Heart right ventricle (tissue), 16 donors: ENCODE measurements around the gene COL23A1. TPM values are rescaled to one million over a fixed set of nuclear protein-coding genes. Genes with fewer than 3 reads are reported as not detected.

Source experiments
- ATAC-seq, 8 donors: fragments of 200-7000 bp; cut with Tn5 transposase; one replicate each; pipeline ENCODE4 v1.9.1; 2020; ENCODE audit warnings: mild to moderate bottlenecking in 8 of 8, moderate library complexity in 8 of 8, moderate number of reproducible peaks in 1 of 8
- DNase-seq, 2 donors: peaks; one replicate each; pipeline ENCODE4 v3.0.0-alpha.2; 2020
- H3K27ac ChIP-seq, 10 donors: fragments of 200-600 bp; sonication (generic) in 2 of 10; one replicate each; pipeline versions ENCODE4 v1.5.0 to v1.8.0; 2020 to 2022; ENCODE audit warnings: mild to moderate bottlenecking in 3 of 10
- H3K27me3 ChIP-seq, 7 donors: fragments of 200-600 bp; one replicate each; pipeline ENCODE4 v1.8.0; 2021 to 2022; ENCODE audit warnings: mild to moderate bottlenecking in 2 of 7
- H3K36me3 ChIP-seq, 9 donors: fragments of 200-600 bp; sonication (generic) in 1 of 9; one replicate each; pipeline versions ENCODE4 v1.5.0 to v1.8.0; 2020 to 2022; ENCODE audit warnings: mild to moderate bottlenecking in 2 of 9
- H3K4me1 ChIP-seq, 9 donors: fragments of 200-600 bp; sonication (generic) in 1 of 9; one replicate each; pipeline versions ENCODE4 v1.5.0 to v1.8.0; 2020 to 2022; ENCODE audit warnings: mild to moderate bottlenecking in 4 of 9
- H3K4me3 ChIP-seq, 10 donors: fragments of 200-600 bp; sonication (generic) in 2 of 10; one replicate each; pipeline versions ENCODE4 v1.5.0 to v1.8.0; 2020 to 2022; ENCODE audit warnings: mild to moderate bottlenecking in 7 of 10, moderate library complexity in 2 of 10
- H3K9me3 ChIP-seq, 11 donors: fragments of 200-600 bp in 10 of 11; sonication (generic) in 2 of 11; one replicate each; pipeline versions ENCODE4 v1.5.0 to v1.8.0; 2013 to 2022; ENCODE audit warnings: mild to moderate bottlenecking in 2 of 11, control low read depth in 1 of 11, moderate library complexity in 1 of 11
- CTCF ChIP-seq, 9 donors: fragments of 200-600 bp; sonication (generic) in 2 of 9; IDR thresholded peaks; one replicate each; pipeline versions ENCODE4 v1.5.0 to v1.8.0; 2021 to 2022; ENCODE audit warnings: antibody characterized with exemption in 9 of 9, mild to moderate bottlenecking in 5 of 9, moderate library complexity in 1 of 9
- WGBS, 2 donors: extraction: QIAGEN DNeasy Blood & Tissue Kit; methylation state at CpG; one replicate each; pipeline ENCODE4 v1.1.7; 2013; ENCODE audit warnings: inconsistent platforms in 1 of 2; 5-methylcytosine and 5-hydroxymethylcytosine counted together
- intact Hi-C, 10 donors: fragments of 100-400 bp; cut with DNase I; formaldehyde crosslinking; loops; one replicate each; pipeline versions ENCODE4 v1.11.1 to v1.14.2; 2022
- polyA plus RNA-seq, 2 donors: library from polyadenylated mRNA; stranded (reverse); fragments of 200-250 nt; gene quantifications; one replicate each; pipeline ENCODE4 v1.2.3, GENCODE V29; 2013
- total RNA-seq, 10 donors: library from RNA; stranded (reverse); fragmentation: NEBNext Ultra II Directional in 3 of 10; extraction: Animal tissue kit (Norgen Biotek cat#: 25700) in 3 of 10; gene quantifications; one replicate each; pipeline versions ENCODE4 v1.2.1 to v1.2.4, GENCODE V29; 2021 to 2023
- donor health status: Arrhythmogenic right ventricular cardiomyopathy.
- donor health status: ischemic (EF 13 %, LVEDD 7.1; RV severe dilation, severe dysfunction).
- donor health status: healthy with polysubstance abuse.
- donor health status: DM: no; HTN: yes; CAD: no.
- donor health status: DM: no; HTN: no; CAD: no.
- donor health status: ischemic (EF 25% LVEDD 6.9; RV normal size, moderate dysfunction).
- donor health status: ischemic (EF 25% LVEDD 5.7; RV mildly dilated, moderate dysfunction).
- donor health status: healthy.
- donor health status: DM: yes; HTN: yes; CAD: no.
- donor health status: Ischemic cardiomyopathy.
- donor health status: ischemic (EF 35%, LVEDD 5.7; RV mildly dilated, moderate dysfunction).
- donor health status: nonischemic (EF 11% LVEDD 7.7; RV severe dilation, severe dysfunction).
- donor health status: DM: yes; HTN: yes; CAD: no.
- donor health status: PGD.
- donor health status: ischemic (EF 29% LVEDD 5.4; RV normal size, mild dysfunction).
- donor health status: nonischemic (EF 23%, LVEDD 6.1; RV moderate dilation, normal function).

Gene COL23A1
- total and polyA plus RNA-seq, 12 donors: 8.9 to 29.0 (median 16.2) TPM

GRCh38 chr5:178536541-178537466 lies 53.4 kb downstream of the COL23A1 start:
- H3K4me1 ChIP-seq: peaks cover 0 to 35% (median 10%) of the 10 kb centered on the region in 9 donors
- H3K36me3 ChIP-seq: no peaks in the 10 kb centered on the region
- 86 to 96% methylated on average over 26 of the region's 26 CpGs for WGBS, 2 donors
- H3K27me3 ChIP-seq: no peaks in the 10 kb centered on the region
- intact Hi-C loops: loop anchor here in 2 of 10 donors (5.0 to 10.0 kb wide), 2 partner anchors 45 to 72 kb away; no protein-coding TSS in a partner anchor
- no peaks in the 10 kb centered on the region for H3K9me3 ChIP-seq
- no peak for TF ChIP-seq CTCF (IDR thresholded peaks at IDR 0.05)
- no peak overlapping the region for H3K4me3 ChIP-seq
- DNase-seq (no peak), ATAC-seq (peak in 1 of 8 donors; percentile 14)
- H3K27ac ChIP-seq: no peak overlapping the region

GRCh38 chr5:178535299-178536175 lies 54.7 kb downstream of the COL23A1 start:
- Histone ChIP-seq H3K9me3 (no peaks in the 10 kb centered on the region), H3K27me3 (no peaks in the 10 kb centered on the region), H3K4me3 (no peak overlapping the region), H3K27ac (peak overlapping the region in 8 of 10 donors; percentile 21 to 80 (median 56)), H3K4me1 (peaks cover 0 to 35% (median 10%) of the 10 kb centered on the region in 9 donors), H3K36me3 (no peaks in the 10 kb centered on the region)
- 61 to 62% methylated on average over 20 of the region's 20 CpGs for WGBS, 2 donors
- peak; percentile 80 to 97 (median 94) for ATAC-seq
- intact Hi-C loops: loop anchor here in 2 of 10 donors (5.0 to 10.0 kb wide), 2 partner anchors 43 to 71 kb away; no protein-coding TSS in a partner anchor
- peak; percentile 69 to 78 for DNase-seq
- no peak for TF ChIP-seq CTCF (IDR thresholded peaks at IDR 0.05)

- peaks cover 0 to 31% (median 11%) of the 10 kb centered on the region in 9 donors for H3K4me1 ChIP-seq
- H3K27me3 ChIP-seq: no peaks in the 10 kb centered on the region
- no peaks in the 10 kb centered on the region for H3K36me3 ChIP-seq
- H3K4me3 ChIP-seq: no peak overlapping the region
- H3K9me3 ChIP-seq: no peaks in the 10 kb centered on the region
- DNase-seq (no peak), ATAC-seq (no peak)
- 91 to 96% methylated on average over 10 of the region's 10 CpGs for WGBS, 2 donors
- intact Hi-C loops: loop anchor here in 1 of 10 donors (10.0 kb wide), 1 partner anchor 68 kb away; no protein-coding TSS in a partner anchor
- H3K27ac ChIP-seq: no peak overlapping the region
- TF ChIP-seq CTCF (IDR thresholded peaks at IDR 0.05): no peak
These were observed 57.1 kb downstream of the COL23A1 start for GRCh38 chr5:178533136-178533535.

GRCh38 chr5:178532666-178533065 lies 57.5 kb downstream of the COL23A1 start:
- Histone ChIP-seq H3K4me1 (peaks cover 0 to 26% (median 11%) of the 10 kb centered on the region in 9 donors), H3K36me3 (no peaks in the 10 kb centered on the region), H3K4me3 (no peak overlapping the region), H3K27me3 (no peaks in the 10 kb centered on the region), H3K27ac (no peak overlapping the region), H3K9me3 (no peaks in the 10 kb centered on the region)
- intact Hi-C loops: loop anchor here in 1 of 10 donors (10.0 kb wide), 1 partner anchor 68 kb away; no protein-coding TSS in a partner anchor
- ATAC-seq (no peak), DNase-seq (no peak)
- 62 to 64% methylated on average over 7 of the region's 7 CpGs for WGBS, 2 donors
- TF ChIP-seq CTCF (IDR thresholded peaks at IDR 0.05): no peak
